RKO (cell line): ENCODE results near the gene LRMDA.
A peak's percentile ranks its signal among the peaks of the same experiment; 100 is the strongest.

Source experiments
- DNase-seq: peaks from one replicate; pipeline ENCODE4 v3.0.0-alpha.2; 2016; ENCODE audit warnings: low spot score

The LRMDA gene

GRCh38 chr10:76086761-76087639, 655.6 kb downstream of the LRMDA start:
- peak; percentile 23 for DNase-seq

GRCh38 chr10:76088008-76088407, 656.6 kb downstream of the LRMDA start:
- DNase-seq: no peak

GRCh38 chr10:76088980-76089379, 657.6 kb downstream of the LRMDA start:
- DNase-seq: no peak

GRCh38 chr10:76089556-76090180, 658.2 kb downstream of the LRMDA start:
- DNase-seq: no peak

- DNase-seq: no peak
Observed at GRCh38 chr10:76091926-76092325, 660.5 kb downstream of the LRMDA start.

- no peak for DNase-seq
Observed at GRCh38 chr10:76106611-76107010, 675.2 kb downstream of the LRMDA start.

- DNase-seq: no peak
Observed at GRCh38 chr10:76108563-76109359, 677.3 kb downstream of the LRMDA start.

GRCh38 chr10:76111404-76111803, 680.0 kb downstream of the LRMDA start:
- DNase-seq: no peak

- no peak for DNase-seq
Observed at GRCh38 chr10:76111986-76112825, 680.8 kb downstream of the LRMDA start.

GRCh38 chr10:76112826-76113150, 681.4 kb downstream of the LRMDA start:
- DNase-seq: no peak

GRCh38 chr10:76113952-76114351, 682.5 kb downstream of the LRMDA start:
- DNase-seq: no peak

GRCh38 chr10:76114581-76115001, 683.2 kb downstream of the LRMDA start:
- DNase-seq: no peak

- DNase-seq: no peak
Observed at GRCh38 chr10:76115131-76115470, 683.7 kb downstream of the LRMDA start.

- no peak for DNase-seq
Observed at GRCh38 chr10:76115471-76116155, 684.2 kb downstream of the LRMDA start.

GRCh38 chr10:76116523-76116922, 685.1 kb downstream of the LRMDA start:
- DNase-seq: no peak

- peak; percentile 70 for DNase-seq
Observed at GRCh38 chr10:76117949-76118348, 686.5 kb downstream of the LRMDA start.

GRCh38 chr10:76119036-76119435, 687.6 kb downstream of the LRMDA start:
- DNase-seq: no peak

GRCh38 chr10:76119515-76119914, 688.1 kb downstream of the LRMDA start:
- DNase-seq: no peak

GRCh38 chr10:76122056-76122455, 690.6 kb downstream of the LRMDA start:
- no peak for DNase-seq

- no peak for DNase-seq
Observed at GRCh38 chr10:76124280-76124679, 692.9 kb downstream of the LRMDA start.

- DNase-seq: no peak
Observed at GRCh38 chr10:76125900-76126299, 694.5 kb downstream of the LRMDA start.
